Fibroblast of villous mesenchyme (primary cell): ENCODE data around the gene AKR1A1. TPM values are rescaled to one million over a fixed set of nuclear protein-coding genes. Genes with fewer than 3 reads are reported as not detected.

Experiments used
- DNase-seq: peaks from one replicate; pipeline ENCODE4 v3.0.0-alpha.2; 2010; ENCODE audit warnings: low read depth
- H3K4me3 ChIP-seq: 2 replicates; pipeline ENCODE4 v1.5.1; 2011; ENCODE audit warnings: low read depth, mild to moderate bottlenecking, low read length
- total RNA-seq: library from RNA; depleted of rRNA; stranded (reverse); fragments of >200 nt; gene quantifications from 2 replicates; pipeline ENCODE4 v1.2.3, GENCODE V29; 2012
- TF ChIP-seq, protein P1 (sequence below): IDR thresholded peaks from 2 replicates; pipeline ENCODE4 v1.5.1; 2012; ENCODE audit warnings: low read depth, mild to moderate bottlenecking, low read length; ENCODE audit not compliant: insufficient read depth

The AKR1A1 gene
- total RNA-seq, 1 donor, result 158 TPM

DNA sequence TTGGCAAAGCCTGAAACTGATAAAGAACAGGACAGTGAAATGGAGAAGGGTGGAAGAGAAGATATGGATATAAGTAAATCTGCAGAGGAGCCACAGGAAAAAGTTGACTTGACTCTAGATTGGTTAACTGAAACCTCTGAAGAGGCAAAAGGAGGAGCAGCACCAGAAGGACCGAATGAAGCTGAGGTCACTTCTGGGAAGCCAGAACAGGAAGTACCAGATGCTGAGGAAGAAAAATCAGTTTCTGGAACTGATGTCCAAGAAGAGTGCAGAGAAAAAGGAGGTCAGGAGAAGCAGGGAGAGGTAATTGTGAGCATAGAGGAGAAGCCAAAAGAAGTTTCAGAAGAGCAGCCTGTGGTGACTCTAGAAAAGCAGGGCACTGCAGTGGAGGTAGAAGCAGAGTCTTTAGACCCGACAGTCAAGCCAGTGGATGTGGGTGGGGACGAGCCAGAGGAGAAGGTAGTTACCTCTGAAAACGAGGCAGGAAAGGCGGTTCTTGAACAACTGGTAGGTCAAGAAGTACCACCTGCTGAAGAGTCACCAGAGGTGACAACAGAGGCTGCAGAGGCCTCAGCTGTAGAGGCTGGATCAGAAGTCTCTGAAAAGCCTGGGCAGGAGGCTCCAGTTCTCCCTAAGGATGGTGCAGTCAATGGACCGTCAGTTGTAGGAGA, 56.9 kb downstream of the AKR1A1 start:
- TF ChIP-seq, protein P1, sequence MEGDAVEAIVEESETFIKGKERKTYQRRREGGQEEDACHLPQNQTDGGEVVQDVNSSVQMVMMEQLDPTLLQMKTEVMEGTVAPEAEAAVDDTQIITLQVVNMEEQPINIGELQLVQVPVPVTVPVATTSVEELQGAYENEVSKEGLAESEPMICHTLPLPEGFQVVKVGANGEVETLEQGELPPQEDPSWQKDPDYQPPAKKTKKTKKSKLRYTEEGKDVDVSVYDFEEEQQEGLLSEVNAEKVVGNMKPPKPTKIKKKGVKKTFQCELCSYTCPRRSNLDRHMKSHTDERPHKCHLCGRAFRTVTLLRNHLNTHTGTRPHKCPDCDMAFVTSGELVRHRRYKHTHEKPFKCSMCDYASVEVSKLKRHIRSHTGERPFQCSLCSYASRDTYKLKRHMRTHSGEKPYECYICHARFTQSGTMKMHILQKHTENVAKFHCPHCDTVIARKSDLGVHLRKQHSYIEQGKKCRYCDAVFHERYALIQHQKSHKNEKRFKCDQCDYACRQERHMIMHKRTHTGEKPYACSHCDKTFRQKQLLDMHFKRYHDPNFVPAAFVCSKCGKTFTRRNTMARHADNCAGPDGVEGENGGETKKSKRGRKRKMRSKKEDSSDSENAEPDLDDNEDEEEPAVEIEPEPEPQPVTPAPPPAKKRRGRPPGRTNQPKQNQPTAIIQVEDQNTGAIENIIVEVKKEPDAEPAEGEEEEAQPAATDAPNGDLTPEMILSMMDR, result no peak
- DNase-seq, result no peak
- H3K4me3 ChIP-seq, result no peak overlapping the region

GRCh38 chr1:45608175-45609156, 57.8 kb downstream of the AKR1A1 start:
- no peak overlapping the region for H3K4me3 ChIP-seq
- TF ChIP-seq, protein P1, result no peak
- no peak for DNase-seq

DNA sequence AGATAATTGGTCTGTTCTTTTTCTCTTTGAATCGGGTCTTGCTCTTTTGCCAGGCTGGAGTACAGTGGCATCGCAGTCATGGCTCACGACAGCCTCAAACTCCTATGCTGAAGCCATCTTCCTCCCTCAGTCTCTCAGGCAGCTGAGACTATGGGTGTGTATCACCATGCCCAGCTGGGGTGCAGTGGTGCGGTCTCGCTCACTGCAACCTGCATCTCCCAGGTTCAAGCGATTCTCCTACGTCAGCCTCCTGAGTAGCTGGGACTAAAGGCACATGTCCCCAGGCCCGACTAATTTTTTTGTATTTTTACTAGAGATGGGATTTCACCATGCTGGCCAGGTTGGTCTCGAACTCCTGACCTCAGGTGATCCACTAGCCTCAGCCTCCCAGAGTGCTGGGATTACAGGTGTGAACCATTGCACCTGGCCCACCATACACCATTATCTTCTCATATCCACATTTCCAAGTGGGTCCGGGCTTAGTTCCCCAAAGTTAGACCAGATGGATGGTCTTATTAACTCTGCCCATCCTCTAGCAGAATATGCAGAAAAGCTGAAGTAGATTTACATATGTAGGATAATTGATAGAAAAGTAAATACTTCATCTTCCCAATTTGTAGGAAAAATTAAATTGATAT, 60.1 kb downstream of the AKR1A1 start:
- TF ChIP-seq, protein P1, result no peak
- no peak overlapping the region for H3K4me3 ChIP-seq
- no peak for DNase-seq

GRCh38 chr1:45612941-45613579, 62.4 kb downstream of the AKR1A1 start:
- TF ChIP-seq, protein P1, result no peak
- no peak for DNase-seq
- no peak overlapping the region for H3K4me3 ChIP-seq

GRCh38 chr1:45615885-45616284, 65.3 kb downstream of the AKR1A1 start:
- DNase-seq, result no peak
- H3K4me3 ChIP-seq, result no peak overlapping the region
- TF ChIP-seq, protein P1, result no peak

GRCh38 chr1:45617618-45618017, 67.0 kb downstream of the AKR1A1 start:
- no peak overlapping the region for H3K4me3 ChIP-seq
- TF ChIP-seq, protein P1, result no peak
- no peak for DNase-seq
